ENCODE measurements around the gene AGRP.

GRCh38 chr16:67447508-67448076, 35.8 kb downstream of the AGRP start:
- TF ChIP-seq CTCF (IDR thresholded peaks at IDR 0.05; ENCODE audit: insufficient read depth, low read depth, low read length), result peak; percentile 7
- TF ChIP-seq EZH2 (IDR thresholded peaks at IDR 0.05; ENCODE audit: insufficient read depth, low read length), result no peak
